ENCODE measurements around the gene SLC25A21.

GRCh38 chr14:37027188-37027824 is 145.1 kb downstream of the SLC25A21 start:
- TF ChIP-seq CTCF (IDR thresholded peaks at IDR 0.05; ENCODE audit: low read length) (no peak), EZH2phosphoT487 (IDR thresholded peaks at IDR 0.05; ENCODE audit: low read length) (no peak)

Measured in MM.1S (cell line).